GM18507 (cell line): ENCODE results near the gene TYW1B.
"Not testable (repeated sequence)": the region's sequence is repeated elsewhere in the genome, so short reads cannot be mapped to it uniquely, and the experiment has no call there.

Source experiments
- DNase-seq: peaks from one replicate; pipeline ENCODE4 v3.0.0; 2011; ENCODE audit warnings: low read depth; ENCODE audit not compliant: insufficient read length; ENCODE audit errors: extremely low spot score
- FAIRE-seq: peaks from 2 replicates; lab custom pipeline; 2011; peaks lifted over from hg19 to GRCh38; lab: Jason Lieb, UNC

The TYW1B gene

GRCh38 chr7:72538147-72538546 lies 289.9 kb downstream of the TYW1B start:
- no peak for DNase-seq
- no peak for FAIRE-seq

- not testable (repeated sequence) for DNase-seq, FAIRE-seq
Measured at GRCh38 chr7:72536038-72536437, 292.0 kb downstream of the TYW1B start.

- FAIRE-seq, result not testable (repeated sequence)
Measured at GRCh38 chr7:72531048-72531447, 297.0 kb downstream of the TYW1B start.

More at GRCh38 chr7:72531048-72531447, 297.0 kb downstream of the TYW1B start:
- not testable (repeated sequence) for DNase-seq
